HK-2 (cell line): ENCODE data around the gene ZFAND2B.

Source experiments
- DNase-seq: peaks from one replicate; pipeline ENCODE4 v3.0.0-alpha.2; 2018; ENCODE audit not compliant: unreplicated experiment

Gene ZFAND2B

DNA sequence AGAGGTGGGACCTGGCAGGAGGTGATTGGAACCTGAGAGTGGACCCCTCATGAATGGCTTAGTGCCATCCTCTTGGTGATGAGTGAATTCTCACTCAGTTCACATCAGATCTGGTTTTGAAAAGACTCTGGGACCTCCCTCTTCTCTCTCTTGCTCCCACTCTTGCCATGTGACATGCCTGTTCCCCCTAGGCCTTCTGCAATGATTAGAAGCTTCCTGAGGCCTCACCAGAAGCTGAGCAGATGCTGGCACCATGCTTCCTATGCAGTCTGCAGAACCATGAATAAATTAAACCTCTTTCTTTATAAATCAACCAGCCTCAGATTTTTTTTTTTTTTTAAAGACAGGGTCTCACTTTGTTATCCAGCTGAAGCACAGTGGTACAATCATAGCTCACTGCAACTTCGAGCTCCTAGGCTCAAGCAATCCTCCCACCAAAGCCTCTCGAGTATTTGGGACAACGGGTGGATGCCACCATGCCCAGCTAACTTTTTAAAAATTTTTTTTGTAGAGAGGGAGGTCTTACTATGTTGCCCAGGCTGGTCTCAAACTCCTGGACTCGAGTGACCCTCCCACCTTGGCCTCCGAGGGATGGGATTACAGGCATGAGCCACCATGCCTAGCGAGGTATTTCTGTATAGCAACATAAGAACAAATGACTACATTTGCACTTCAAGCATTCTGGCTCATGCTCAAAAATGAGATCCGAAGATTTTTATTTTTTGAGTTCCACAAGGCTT lies 2.0 kb upstream of the ZFAND2B start:
- no peak for DNase-seq

DNA sequence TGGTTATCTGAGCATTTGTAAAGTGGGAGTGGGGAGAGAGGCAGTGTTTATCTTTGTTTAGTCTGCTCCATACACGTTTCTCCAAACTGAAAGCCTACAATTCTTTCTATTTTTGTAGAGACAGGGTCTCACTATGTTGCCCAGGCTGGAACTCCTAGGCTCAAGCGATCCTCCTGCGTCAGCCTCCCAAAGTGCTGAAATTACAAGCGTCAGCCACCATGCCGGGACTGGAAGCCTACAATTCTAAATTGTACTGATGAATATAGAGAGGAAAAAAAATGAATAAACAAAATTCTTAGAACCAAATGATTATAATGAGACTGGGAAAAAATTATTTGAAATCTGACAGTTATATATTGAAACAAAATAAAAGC lies 1.4 kb upstream of the ZFAND2B start:
- no peak for DNase-seq

DNA sequence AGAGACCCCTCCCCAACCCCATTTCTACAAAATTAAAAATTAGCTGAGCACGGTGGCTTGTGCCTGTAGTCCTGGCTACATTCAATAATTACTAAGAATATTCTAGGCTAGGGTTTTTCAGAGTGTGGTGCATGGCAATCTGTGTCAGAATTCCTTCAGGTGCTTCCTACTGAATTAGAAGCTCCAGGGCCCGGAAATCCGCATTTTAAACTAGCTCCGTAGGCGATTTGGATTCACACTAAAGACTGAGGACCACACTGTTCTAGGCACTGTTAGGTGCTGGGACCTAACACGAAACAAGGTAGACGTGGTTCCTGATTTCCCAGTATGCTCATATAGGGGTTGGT lies 628 bp upstream of the ZFAND2B start:
- no peak for DNase-seq

DNA sequence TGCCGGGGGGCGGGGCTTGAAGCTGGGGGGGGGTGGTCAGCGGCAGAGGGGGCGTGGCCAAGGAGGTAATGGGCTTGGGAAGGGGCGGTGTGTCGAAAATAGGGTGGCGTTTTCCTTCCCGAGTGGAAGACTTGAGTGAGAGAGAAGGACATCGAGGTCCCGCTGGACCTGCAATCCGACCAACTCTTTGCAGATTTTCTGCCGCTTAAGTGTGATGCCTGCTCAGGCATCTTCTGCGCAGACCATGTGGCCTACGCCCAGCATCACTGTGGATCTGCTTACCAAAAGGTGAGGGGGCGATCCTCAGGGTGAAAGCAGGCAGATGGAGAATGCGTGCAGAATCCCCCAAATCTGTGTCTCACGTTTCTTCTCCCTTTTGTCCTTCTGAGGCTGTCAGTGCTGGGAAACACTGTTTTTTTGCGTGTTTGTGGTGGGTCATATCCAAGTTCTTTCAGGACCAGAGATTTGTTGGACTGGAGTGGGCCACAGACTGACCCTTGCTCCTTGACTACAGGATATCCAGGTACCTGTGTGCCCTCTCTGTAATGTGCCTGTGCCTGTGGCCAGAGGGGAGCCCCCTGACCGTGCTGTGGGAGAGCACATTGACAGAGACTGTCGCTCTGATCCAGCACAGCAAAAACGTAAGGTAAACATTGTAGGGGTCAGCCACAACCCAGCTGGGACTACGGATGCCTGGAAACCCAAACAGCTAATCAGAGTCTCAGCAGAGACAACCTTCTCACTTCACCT lies 727 bp downstream of the ZFAND2B start:
- DNase-seq = no peak

DNA sequence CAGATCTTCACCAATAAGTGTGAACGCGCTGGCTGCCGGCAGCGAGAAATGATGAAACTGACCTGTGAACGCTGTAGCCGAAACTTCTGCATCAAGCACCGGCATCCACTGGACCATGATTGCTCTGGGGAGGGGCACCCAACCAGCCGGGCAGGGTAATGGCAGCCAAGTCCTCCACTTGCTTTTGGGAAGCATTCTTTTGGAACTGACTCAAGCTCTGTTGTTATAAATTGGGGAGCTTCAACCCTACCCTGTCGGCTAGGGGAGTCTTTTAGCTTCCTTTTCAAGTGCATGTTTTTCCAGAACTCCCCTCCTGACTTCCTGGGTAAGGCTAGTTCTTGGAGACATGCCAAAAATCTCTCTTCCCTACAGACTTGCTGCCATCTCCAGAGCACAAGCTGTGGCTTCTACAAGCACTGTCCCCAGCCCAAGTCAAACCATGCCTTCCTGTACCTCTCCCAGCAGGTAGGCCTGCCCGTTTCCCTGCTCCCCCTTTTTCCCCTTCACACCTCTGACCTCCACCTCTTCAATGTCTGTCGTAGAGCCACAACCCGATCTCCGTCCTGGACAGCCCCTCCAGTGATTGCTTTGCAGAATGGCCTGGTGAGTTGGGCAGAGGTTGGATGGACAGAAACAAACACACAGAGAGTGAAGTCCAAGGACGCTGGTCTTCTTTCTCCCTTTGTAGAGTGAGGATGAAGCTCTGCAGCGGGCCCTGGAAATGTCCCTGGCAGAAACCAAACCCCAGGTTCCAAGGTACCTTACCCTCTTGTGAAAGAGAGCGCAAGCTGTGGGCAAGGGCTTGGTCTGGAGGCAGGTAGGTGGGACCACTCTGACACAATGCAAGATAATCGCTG lies 1.5 kb downstream of the ZFAND2B start:
- no peak for DNase-seq

DNA sequence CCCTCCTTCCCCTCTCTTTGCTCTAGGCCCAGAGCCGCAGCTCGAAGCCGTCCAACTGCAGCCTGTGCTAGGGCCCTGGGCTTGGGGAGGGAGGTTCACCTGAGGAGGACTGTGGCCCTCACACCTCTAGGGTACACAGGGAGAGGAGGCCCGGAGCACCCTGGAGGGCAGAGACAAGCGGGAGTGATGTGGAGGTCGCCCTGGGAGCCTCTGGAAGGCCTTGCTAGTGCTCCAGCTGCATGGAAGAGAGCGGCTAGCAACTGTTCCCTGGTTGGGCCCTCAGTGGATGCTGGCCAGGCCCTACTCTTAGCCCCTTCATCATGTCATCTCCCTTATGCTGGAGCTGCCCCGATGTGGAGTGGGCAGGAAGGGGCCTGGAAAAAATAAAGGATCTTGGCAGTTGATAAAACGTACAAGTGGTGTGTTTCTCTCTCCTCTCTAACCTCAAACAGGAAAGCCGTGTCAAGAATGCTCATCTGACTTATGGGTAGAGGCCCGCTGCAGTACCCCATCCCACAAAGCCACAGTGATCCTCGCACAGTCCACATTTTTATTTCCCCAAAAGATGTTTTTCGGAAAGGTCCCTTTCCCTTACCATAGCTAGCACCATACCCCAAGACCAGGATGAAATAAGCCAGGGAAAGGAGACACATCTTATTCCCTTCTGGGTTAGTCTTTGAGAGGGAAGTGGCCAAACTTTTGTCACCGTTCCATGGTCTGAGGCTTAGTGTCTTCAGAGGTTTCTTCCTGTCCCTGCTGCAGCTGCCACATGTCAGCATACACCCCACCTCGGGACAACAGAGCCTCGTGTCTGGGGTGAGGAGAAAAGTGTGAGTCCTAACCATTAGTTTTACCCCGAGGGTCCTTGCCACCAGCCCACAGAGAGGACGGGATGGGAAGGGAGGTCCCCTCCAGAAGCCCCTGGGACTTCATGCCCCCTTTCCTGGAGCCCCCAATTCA lies 2.9 kb downstream of the ZFAND2B start:
- no peak for DNase-seq

DNA sequence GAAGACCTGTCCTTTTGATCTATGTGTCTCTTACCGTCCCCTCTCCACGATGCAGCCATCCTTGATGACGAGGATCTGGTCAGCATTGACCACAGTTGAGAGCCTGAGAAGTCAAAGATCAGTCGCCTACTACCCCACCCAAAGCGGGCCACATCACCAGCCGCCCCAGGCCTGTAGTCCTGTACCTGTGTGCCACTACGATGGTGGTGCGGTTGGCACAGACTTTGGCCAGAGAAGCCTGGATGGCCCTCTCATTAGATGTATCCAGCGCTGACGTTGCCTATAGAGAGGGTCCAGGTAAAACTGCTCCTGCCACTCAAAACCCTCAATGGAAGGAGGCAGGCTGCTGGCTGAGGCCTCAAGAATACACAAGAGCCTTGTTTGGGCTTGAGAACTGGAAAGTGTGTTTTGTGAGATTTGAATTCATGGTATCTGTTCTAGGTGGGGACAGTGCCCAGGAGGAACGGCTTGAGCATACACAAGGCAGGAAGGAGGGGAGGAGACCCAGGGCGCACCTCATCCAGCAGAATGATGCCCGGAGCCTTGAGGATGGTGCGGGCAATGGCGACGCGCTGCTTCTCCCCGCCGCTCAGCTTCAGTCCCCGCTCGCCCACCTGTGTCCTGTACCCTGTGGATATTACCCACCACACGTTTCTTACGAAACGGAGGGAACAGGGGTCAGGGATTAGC lies 3.8 kb downstream of the ZFAND2B start:
- DNase-seq = no peak

DNA sequence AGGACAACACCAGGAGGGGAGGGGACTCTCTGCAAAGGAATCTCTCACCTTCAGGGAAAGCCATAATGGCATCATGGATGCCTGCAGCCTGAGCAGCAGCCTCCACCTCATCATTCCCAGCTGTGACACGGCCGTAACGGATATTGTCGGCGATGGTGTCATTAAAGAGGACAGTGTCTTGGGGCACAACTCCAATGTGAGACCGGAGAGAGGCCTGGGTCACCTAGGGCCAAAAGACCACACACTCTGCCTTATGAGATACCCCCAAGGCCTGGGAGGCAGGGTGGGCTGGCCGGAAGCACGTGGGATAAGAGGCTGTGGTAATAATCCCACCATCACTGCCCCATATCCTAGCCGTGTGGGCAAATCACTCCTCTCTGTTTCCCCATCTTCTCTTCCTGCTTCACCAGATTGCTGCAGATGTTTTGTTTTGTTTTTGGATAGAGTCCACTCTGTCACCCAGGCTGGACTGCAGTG lies 4.3 kb downstream of the ZFAND2B start:
- no peak for DNase-seq

DNA sequence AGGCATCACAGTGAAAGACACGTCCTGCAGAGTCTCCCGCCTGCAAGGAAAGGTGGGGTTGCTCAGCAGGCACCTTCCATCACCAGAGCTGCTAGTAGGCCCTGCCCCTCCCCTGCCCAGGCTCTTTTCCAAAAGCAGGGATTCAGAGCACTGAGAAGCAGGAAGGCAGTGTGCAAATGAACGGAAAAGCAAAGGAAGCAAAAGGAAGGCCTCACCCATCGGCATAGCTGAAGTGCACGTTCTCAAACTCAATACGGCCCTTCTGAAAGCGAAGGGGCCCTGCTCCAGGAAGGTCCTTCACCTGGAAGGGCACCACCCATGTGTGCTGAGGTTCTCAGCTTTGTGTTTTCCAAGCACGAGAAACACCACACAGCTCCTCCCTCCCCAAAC lies 6.4 kb downstream of the ZFAND2B start:
- DNase-seq = no peak

DNA sequence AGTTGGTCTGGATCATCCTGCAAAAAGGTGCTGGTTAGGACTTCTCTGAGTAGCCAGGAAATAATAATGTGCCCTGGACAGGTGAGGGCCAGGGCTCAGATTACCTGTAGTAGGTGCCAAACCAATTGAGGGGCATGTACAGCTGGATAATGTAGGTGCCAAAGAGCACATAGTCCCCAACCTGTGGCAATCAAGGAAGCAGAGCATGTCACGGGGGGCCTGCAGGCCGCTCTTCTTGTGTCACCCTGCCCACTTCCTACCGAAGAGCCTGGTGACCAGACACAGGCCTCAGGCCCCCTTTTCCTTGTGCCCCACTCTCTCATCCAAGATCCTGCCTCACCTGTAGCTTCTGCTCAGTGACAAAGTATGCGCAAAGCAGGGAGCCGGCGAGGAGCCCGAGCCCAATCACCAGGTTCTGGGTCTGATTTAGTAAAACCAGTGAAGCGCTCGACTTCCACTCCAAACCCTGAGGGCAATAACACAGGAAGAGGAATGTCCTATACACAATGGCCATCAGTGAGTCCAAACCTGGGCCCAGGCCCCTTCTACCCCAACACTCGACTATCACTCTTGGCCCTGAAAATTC lies 7.0 kb downstream of the ZFAND2B start:
- DNase-seq = no peak

DNA sequence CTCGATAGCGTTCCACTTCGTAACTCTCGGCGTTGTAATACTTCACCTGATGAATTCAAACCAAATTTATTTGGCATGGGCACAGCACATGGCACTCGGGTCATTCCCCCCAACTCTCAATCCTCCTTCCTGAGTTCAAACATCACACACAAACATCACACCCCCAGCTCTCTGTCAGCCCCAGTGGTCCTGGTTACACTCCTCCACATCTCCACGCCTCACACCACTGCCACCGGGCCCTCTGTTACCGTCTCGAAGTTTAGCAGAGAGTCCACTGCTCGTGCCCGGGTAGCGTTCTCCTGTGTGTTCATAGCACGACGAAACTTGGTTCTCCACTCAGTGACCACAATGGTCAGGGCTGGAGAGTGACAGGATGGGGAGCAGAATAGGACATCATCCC lies 7.6 kb downstream of the ZFAND2B start:
- no peak for DNase-seq

DNA sequence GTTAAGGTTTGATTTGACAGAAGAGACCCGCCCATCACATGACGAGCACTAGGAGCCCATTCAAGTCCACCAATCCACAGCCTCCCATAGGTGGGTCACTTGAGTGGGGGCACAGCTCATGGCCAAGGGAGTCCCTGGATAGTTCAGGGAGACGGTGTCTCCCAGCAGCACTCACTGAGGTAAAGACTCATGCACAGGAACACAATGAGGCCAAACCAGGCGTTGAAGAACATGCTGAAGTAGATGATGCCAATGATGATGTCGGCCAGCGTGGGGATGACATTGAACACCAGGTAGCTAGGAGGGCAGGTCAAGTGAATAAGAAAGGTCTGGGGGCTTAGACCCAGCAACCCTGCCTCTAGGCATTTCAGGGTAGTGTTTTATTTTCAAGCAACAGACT lies 8.2 kb downstream of the ZFAND2B start:
- DNase-seq = no peak

DNA sequence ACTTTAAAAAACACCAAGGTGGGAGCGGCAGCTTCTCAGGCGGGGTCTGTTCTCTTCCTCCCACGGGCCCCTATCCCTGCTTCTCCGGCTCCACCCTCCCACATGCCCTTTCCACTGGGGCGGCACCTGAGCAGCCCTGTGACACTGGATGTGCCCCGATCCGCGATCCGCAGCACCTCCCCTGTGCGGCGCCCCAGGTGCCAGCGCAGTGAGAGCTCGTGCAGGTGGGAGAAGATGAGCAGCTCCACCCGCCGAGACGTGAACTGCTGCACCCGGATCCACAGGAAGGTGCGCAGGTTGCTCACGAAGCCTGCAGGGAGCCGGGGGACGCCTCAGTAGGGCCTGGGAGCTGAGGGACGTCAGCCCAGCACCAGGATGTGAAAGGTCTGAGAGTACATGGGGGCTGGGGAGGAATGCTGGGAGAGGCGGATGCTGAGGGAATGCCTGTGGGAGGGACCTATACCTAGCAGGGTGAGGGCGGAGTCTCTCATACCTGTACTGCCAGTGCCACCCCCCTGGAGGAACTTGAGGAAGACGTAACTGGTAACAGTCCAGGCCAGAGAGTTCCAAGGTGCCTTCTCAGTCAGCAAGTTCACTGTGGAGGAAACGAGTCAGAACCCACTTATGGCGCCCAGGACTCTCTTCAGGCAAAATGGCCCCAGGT lies 9.4 kb downstream of the ZFAND2B start:
- DNase-seq = no peak

DNA sequence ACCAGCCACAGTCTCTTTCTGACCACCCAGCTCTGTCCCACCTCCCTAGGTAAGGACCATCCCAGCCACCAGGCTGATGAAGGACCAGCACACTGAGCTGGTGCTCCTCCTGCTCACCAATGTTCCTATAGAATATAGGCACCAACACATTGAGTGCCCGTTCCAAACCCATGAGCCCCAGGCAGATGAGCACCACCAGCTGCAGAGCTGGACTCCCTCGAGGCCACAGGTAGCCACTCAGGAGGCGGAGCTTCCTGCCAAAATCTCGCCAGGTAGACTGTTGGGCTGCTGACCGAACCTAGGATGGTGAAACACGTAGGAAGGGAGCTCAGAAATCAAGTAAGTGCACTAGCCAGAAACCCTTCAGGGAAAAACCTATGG lies 9.9 kb downstream of the ZFAND2B start:
- DNase-seq = no peak

DNA sequence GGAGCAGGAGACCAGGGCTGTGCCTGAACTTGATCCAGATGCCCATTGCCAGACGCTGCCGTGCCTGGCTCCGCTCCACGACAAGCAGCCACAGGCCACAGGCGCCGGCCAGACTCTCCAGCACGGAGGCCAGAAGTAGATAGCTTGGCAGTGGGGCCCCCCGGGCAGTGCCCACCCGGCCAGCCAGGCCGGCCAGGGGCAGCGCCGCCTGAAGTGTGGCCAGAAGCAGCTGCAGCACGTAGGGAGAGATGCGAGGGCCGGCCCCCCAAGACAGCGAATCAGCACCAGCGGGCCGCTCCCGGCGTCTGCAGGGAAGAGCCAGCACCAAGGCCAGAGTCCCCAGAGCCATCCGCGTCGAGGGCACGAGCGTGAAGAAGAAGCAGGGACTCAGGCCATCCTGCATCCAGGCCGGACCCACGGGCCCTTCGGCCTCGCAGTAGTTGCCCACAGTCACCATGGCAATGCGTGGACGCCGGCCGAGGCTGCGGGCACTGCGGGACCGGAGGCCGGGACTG lies 11.7 kb downstream of the ZFAND2B start:
- DNase-seq = peak; percentile 82

DNA sequence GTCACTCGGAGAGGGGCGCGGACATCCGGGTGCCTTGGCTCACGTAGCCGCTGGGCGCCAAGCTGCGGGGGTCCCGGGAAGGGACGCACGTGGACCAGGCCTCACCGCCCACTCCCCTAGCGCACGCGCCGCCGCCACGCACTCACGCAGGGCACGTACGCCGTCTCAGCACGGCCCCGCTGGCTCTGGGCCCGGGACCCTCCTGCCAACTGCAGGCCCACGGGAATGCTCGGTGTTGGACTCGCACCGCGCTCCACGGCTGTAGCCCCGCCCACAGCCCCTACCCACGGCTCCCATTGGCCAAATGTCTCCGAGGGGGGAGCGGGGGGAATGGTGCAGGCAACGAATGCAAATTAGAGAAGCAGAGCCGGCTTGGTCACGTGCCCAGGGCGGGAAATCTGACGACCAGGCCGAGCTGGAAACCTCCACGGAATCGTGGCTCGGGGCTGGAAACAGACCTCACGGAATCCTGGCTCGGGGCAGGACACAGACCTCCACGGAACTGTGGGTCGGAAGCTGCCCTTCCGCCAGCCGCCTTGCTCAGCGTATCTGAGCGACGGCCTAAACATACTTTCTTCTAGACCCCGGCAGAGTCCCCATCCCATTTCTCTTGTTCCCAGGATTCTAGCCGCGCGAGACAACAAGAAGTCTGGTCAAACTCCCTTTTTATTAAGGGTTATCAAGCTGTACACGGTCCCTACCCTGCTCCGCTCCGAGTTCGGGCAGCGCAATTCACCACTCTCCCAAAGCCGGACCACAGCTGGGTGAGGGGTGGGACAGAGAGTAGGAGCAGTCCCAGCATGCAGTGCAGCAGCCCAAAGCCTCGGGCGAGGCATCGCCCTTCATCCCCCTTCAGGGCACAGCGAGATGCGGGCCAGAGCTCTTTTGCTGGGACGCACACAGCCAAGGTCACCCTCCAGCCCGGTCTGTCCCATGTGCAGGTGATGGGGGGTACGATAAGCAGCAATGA lies 12.4 kb downstream of the ZFAND2B start, which contains the start of gene ABCB6:
TSS of gene ABCB6 (minus strand) at position 227 of the 970 bp plus-strand sequence. CDS start 285 bp downstream, outside the sequence.
- peak; percentile 95 for DNase-seq

DNA sequence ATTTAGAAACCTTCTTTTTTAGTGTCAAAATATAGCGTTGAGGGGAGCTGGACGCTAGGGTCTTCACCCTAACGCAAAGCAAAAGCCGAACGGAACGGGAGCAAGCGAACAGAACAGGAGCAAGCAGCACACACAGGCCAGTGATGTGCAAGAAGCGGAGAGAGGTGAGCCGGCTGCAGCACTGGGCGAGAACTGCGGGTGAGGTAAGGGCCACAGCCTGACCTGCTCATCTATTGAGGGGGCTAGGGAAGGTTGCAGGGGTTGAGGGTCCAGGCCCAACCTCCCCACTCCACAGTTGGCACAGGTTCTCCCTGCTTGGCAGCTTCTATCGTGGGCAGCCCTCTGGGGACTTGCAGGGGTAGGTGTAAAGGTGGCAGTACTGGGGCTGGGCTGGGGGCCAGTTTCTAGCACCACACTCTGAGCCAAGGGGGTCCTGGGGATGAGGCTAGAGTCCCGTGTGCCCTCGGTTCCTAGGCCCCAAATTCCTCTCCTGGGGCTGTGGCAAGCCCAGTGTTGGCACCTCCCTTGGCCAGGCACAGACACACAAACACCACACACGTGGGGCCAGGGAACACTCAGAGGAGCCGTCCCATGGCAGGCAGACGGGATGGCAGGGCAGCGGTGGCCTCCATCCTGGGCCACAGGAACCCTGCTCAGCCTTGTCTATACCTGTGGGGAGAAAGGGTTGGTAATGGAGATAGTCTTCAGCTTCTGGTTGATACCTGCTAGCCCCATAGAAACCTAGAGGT lies 13.4 kb downstream of the ZFAND2B start:
- no peak for DNase-seq
